H7 (cell line): ENCODE data around the gene ZNF493. TPM values are rescaled to one million over a fixed set of nuclear protein-coding genes. Genes with fewer than 3 reads are reported as not detected.

Source experiments
- total RNA-seq: library from RNA; depleted of rRNA; stranded (reverse); fragments of >200 nt; shearing (Covaris generic); gene quantifications from 2 replicates; pipeline ENCODE4 v1.2.3, GENCODE V29; 2014; rRNA removed

The ZNF493 gene
- total RNA-seq, 1 experiment from 2014 or later: 3.1 TPM

Other genes starting within 250 kb of the ZNF493 start
- 6.5 and 7.6 TPM in 2 replicates for gene ZNF708, start 67.7 kb upstream of the ZNF493 start, total RNA-seq
- gene ZNF738, start 38.1 kb upstream of the ZNF493 start, total RNA-seq: 1.7 and 4.6 TPM in 2 replicates
- 4.8 and 5.4 TPM in 2 replicates for gene ZNF429, start 108.5 kb downstream of the ZNF493 start, total RNA-seq